PFSK-1 (cell line): ENCODE results near the gene RPL10A.

Experiments used
- FOXP2 ChIP-seq: optimal IDR thresholded peaks from 2 replicates; pipeline ENCODE3; 2011; ENCODE audit warnings: borderline replicate concordance, control low read depth, inconsistent platforms; ENCODE audit not compliant: insufficient read depth; ENCODE audit errors: extremely low read length, extremely low read depth
- POLR2AphosphoS5 ChIP-seq: IDR thresholded peaks from 2 replicates; pipeline ENCODE4 v1.6.1; 2012; ENCODE audit warnings: low read depth, mild to moderate bottlenecking, control low read depth, low read length, moderate library complexity
- SIN3A ChIP-seq: IDR thresholded peaks from 2 replicates; pipeline ENCODE4 v1.6.1; 2012; ENCODE audit warnings: mild to moderate bottlenecking, low read length, moderate library complexity, borderline replicate concordance; ENCODE audit not compliant: insufficient read depth
- TAF1 ChIP-seq: IDR thresholded peaks from 2 replicates; pipeline ENCODE4 v1.6.1; 2012; ENCODE audit warnings: low read length, control low read depth, borderline replicate concordance; ENCODE audit not compliant: insufficient read depth
- TF ChIP-seq, protein P1 (sequence below), 2 experiments: IDR thresholded peaks; 2 replicates each; pipeline versions ENCODE4 v1.6.1 to v1.8.0; 2011 to 2012; ENCODE audit warnings: low read depth in 2 of 2, low read length in 2 of 2, control low read depth in 1 of 2, inconsistent platforms in 1 of 2, mild to moderate bottlenecking in 1 of 2, moderate library complexity in 1 of 2; ENCODE audit not compliant: insufficient read depth in 1 of 2

RPL10A gene

DNA sequence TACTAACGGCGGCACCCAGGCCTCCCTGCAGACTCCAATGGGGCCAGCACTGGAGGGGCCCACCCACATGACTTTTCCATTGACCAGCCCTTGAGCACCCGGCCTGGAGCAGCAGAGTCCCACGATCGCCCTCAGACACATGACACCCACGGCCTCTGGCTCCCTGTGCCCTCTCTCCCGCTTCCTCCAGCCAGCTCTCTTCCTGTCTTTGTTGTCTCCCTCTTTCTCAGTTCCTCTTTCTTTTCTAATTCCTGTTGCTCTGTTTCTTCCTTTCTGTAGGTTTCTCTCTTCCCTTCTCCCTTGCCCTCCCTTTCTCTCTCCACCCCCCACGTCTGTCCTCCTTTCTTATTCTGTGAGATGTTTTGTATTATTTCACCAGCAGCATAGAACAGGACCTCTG, 42.1 kb upstream of the RPL10A start:
- TF ChIP-seq POLR2AphosphoS5: no peak
- no peak for TF ChIP-seq TAF1
- no peak for TF ChIP-seq SIN3A
- TF ChIP-seq, protein P1, sequence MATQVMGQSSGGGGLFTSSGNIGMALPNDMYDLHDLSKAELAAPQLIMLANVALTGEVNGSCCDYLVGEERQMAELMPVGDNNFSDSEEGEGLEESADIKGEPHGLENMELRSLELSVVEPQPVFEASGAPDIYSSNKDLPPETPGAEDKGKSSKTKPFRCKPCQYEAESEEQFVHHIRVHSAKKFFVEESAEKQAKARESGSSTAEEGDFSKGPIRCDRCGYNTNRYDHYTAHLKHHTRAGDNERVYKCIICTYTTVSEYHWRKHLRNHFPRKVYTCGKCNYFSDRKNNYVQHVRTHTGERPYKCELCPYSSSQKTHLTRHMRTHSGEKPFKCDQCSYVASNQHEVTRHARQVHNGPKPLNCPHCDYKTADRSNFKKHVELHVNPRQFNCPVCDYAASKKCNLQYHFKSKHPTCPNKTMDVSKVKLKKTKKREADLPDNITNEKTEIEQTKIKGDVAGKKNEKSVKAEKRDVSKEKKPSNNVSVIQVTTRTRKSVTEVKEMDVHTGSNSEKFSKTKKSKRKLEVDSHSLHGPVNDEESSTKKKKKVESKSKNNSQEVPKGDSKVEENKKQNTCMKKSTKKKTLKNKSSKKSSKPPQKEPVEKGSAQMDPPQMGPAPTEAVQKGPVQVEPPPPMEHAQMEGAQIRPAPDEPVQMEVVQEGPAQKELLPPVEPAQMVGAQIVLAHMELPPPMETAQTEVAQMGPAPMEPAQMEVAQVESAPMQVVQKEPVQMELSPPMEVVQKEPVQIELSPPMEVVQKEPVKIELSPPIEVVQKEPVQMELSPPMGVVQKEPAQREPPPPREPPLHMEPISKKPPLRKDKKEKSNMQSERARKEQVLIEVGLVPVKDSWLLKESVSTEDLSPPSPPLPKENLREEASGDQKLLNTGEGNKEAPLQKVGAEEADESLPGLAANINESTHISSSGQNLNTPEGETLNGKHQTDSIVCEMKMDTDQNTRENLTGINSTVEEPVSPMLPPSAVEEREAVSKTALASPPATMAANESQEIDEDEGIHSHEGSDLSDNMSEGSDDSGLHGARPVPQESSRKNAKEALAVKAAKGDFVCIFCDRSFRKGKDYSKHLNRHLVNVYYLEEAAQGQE (IDR thresholded peaks at IDR 0.05; ENCODE audit: insufficient read depth in 1 of 2, low read depth in 2 of 2, low read length in 2 of 2): no peak

DNA sequence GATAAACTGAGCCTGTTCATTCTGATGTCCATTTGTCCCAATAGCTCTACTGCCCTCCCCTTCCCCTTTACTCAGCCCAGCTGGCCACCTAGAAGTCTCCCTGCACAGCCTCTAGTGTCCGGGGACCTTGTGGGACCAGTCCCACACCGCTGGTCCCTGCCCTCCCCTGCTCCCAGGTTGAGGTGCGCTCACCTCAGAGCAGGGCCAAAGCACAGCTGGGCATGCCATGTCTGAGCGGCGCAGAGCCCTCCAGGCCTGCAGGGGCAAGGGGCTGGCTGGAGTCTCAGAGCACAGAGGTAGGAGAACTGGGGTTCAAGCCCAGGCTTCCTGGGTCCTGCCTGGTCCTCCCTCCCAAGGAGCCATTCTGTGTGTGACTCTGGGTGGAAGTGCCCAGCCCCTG, 40.8 kb upstream of the RPL10A start:
- TF ChIP-seq TAF1 (no peak), FOXP2 (no peak), SIN3A (no peak), POLR2AphosphoS5 (no peak)
- TF ChIP-seq, protein P1 (IDR thresholded peaks at IDR 0.05; ENCODE audit: insufficient read depth in 1 of 2, low read depth in 2 of 2, low read length in 2 of 2): no peak

DNA sequence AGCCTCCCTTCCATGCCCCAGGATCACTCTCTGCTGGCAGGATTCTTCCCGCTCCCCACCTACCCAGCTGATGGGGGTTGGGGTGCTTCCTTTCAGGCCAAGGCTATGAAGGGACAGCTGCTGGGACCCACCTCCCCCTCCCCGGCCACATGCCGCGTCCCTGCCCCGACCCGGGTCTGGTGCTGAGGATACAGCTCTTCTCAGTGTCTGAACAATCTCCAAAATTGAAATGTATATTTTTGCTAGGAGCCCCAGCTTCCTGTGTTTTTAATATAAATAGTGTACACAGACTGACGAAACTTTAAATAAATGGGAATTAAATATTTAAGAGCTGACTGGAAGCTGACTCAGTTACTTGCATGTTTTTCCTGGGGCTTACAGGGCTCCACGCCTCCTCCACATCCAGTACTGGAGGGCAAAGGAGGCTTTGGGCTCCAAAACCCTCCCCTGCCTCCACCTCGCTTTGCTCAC, 40.3 kb upstream of the RPL10A start:
- TF ChIP-seq TAF1 (no peak), FOXP2 (no peak), POLR2AphosphoS5 (no peak), SIN3A (no peak)
- TF ChIP-seq, protein P1 (IDR thresholded peaks at IDR 0.05; ENCODE audit: insufficient read depth in 1 of 2, low read depth in 2 of 2, low read length in 2 of 2): no peak

DNA sequence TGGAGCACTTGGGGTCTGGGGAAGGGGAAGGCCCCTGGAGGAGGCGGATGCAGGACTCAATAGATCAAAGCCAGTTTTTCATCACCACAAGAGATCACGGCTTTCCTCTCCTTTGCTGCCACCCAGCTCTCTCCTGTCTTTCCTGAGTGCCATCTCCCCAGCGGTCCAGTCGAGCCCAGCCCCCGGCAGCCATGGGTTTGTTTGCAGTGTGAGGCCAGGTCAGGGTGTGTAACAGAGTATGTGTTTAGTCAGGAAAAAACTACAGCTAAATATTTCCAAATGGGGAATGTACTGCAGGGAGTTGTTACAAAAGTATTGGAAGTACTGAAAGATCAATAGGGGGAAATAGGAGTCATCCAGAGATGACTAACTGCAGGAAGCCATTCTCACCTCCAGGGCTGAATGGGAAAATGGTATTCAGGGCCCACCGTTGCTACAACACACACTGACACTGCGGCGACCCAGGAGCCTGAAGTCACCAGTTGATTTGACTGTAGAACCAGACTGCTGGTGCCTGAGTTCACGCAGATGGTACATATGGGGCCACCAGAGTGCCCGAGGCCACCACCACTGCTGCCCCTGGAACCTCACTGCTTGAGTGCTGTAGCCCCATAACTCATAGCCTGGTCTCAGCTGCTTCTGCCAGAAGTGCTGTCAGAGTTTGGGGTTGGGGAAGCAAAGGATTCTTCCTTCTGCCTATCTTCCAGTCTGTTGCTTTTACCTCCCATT, 39.6 kb upstream of the RPL10A start:
- TF ChIP-seq SIN3A (no peak), FOXP2 (no peak), TAF1 (no peak), POLR2AphosphoS5 (no peak)
- TF ChIP-seq, protein P1 (IDR thresholded peaks at IDR 0.05; ENCODE audit: insufficient read depth in 1 of 2, low read depth in 2 of 2, low read length in 2 of 2): no peak
